Suppressor macrophage treated with lipopolysaccharide for 4 hours (primary cell): ENCODE data around the gene PI16.
A peak's percentile ranks its signal among the peaks of the same experiment; 100 is the strongest.
"Not testable (repeated sequence)": the region's sequence is repeated elsewhere in the genome, so short reads cannot be mapped to it uniquely, and the experiment has no call there.

Experiments
- DNase-seq: peaks from one replicate; pipeline ENCODE4 v3.0.0-alpha.2; 2020

The PI16 gene

DNA sequence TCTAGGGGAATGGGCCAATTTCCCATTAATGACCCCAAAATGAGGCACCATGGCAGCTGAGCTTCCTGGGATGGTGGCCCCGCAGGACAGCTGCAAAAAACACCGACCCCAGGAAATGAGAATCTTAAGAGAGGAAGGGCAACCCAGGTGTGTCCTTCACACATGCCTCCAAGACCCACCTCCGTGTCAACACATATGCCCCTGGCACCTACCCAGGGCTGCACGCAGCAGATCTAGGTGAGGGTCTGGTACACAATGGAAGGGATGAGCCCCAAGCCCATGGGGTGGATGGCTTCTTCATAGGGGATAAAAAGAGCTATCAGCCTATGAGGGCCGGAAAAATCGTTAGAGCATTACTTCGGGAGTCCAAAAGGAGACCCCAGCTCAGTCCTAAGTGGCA lies 22.0 kb downstream of the PI16 start:
- DNase-seq = no peak

DNA sequence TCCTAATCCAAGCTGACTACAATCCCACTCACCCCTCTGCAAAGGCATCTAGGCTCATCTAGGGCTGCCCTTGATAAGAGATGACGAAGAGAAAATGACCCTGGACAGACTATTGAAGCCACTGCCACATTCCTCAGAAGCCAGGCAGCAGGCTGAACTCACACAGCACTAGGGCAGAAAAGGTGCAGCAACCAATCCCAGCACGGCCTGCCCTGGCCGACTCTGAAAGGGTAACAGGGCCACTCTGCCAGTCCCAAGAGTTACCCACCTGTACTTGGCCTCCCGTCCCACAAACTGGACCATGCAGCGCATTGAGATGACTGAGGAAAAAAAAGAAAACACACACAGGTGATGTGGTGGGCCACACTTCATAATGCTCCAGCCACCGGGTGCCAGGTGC lies 22.4 kb downstream of the PI16 start:
- no peak for DNase-seq

DNA sequence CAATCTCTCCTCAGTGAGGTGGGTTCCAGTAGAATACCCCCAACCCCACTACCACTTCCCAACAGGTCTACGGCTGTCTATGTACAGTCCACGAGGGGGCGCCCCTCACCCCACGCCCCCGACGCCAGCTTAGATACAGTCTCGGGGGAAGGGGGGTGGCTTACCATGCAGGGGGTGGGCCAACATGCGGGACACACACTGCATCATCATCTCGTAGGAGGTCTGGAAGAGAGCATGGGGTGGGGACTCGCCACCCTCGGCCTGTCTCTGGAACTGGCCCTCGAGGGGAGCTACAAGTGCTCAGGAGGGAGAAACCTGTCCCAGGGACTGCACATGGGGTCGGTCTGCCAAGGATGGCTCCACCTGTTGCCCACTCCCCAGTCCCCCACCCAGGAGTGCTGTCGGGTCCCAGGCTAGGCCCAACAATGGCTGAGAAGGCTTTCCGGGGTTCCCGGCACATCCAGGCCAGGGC lies 23.0 kb downstream of the PI16 start:
- DNase-seq = no peak

DNA sequence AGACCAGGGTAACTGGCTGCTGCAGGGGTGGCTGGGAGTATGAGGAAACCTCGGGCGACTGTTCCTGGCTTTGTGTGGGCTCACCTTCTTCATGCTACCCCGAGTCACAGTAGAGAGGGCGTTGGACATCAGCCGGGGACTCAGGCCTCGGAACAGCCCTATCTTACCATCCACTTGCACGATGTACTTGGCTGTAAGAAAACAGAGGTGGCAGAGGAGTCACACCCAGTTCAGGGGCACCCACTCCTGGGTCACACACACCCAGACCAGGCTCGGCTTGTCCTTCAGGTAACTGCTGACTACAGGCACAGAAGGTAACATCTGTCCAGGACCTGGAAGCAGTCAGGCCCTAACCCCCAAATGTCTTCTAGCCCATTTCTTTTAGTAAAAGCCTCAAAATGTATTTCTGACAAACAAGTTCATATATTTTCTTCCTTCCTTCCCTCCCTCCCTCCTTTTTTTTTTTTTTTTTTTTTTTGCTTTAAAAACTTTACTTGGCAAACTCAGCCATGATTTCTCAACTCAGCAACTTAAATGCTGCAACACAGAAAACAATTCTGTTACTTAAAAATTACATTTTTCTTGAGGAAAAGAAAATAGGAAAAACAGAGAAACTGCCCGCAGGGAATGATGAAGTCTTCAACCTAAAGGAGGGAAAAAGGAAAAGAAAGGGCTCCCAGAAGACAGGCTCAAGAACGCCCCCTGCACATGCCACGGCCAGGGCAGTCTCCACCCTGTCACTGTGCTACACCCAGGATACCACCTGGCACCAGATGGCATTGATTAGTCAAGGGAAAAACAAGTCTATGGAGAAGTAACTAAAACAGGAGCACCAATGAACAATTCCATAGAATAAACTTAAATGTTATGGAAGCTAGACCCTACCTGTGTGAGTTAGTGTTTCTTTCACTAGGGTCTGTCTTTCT lies 24.1 kb downstream of the PI16 start:
- DNase-seq = no peak

DNA sequence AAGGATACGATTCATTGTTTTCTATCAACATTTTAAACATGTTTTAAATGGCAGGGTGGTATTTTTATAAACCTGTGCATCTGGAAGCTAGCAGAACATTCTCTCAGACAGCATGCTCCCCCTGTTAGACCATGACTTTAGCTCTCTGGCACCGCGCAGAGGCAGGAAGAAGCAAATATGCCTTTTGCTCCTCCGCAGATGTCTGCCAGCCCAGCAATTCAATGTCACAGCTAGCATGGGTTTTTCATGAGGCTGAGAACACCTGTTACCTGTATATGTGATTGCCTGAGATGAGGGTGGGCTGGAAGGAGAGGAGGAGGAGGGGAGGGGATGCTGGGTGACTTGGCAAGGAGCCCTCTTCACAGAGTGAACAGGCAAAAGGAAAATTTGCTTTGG lies 24.8 kb downstream of the PI16 start:
- no peak for DNase-seq

DNA sequence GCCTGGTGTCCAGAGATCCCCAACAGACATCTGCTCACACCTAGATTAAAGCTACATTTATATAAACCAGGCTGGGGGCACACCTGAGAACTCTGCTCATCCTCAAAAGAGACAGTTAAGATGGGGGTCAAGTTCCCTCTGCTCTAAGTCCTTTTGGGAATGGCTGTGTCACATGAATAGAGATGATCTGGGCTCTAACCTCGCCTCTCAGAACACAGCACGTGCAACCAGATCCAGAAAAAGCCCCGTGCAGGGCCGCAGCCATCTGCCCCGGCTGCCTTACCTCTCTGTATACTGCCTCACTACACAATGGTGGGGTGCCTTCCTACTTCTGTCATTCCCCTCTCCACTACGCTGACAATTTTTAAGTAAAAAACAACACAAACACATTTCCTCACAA lies 25.6 kb downstream of the PI16 start:
- DNase-seq = no peak

DNA sequence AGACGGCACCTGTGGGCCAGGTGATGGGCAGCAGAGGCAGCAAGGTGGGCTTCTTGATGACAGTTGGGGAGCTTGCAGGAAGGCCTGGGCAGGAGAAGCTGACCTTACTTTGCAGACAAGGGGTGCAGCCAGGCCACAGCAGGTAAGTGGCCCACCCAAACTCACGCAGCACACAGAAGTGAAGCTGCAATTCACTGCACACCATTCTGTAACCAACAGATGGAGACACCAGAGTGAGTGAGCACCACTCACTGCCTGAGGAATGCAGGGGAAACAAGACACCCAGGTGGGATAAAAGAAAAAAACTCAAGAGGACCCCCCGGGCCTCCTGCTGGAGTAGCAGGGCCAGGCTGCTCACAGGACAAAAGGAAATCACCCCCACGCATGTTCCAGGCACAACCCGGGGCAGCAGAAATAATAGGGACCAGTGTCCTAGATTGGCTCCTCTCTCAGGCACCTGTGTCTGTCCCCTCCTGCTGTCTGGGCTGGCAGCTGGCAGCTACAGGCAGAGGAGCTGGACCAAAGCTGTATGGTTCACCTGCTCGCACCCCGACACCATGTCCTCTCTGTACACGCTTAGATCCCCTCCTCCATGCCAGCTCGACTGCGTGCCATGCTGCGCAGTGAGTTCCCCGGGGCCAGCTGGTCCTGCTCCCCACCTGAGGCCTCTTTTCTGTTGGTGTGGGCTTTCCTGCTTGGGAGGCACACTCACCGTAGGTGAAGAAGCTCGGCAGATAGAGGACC lies 26.5 kb downstream of the PI16 start:
- DNase-seq = no peak

DNA sequence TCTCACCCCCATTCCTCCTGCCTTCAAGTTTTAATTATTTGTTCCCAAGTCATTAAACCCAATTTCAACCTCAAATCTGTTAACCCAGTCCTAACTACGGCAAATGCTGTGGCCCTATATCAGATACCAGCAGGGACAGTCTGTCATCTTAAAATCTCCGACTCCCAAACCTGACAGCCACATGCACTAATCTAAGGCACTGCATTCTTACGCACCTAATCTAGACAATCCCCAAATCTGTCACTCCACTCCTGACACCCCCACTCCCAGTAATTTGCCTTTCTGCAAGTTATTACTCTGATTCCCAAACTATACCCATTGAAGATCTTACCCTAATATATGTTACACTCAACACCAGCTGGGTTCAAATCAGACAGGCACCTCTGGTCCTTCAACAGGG lies 29.0 kb downstream of the PI16 start:
- DNase-seq = no peak

DNA sequence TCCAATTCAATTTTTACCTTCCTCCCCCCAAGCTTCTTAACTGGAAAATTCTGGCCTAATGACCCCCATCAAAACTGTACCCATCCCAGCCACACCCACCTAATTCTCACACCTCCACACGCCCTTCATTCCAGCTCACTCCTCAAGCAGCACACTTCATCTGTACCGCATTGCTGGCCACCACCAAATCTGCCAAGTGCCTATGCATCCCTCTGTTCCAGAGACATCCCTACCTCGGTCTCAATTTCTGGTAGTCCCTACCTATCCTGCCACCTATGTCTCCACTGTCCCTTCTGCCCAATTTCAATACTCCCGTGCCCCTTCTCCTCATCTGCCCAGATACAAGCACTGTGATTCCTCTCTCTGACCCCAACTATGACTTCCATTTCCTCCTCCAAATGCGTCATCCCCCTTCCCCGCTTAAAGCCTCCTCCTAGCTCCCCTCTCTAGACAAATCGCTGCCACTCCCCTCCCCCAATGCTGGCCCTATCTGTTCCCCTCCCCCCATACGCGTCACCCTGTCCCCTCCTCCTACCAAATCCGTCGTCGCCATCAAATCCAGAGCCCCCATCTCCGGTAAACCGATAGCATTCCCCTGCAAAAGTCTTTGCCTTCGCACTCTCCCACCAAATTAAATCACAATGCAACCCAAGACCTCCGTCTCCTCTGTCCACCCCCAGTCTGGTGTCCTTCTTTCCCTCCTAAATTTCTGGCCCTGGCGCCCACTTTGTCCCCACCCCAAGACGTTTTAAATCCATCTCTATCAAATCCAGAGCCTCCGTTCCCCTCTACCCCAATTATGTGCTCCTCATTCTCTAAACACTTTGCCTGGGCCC lies 30.3 kb downstream of the PI16 start:
- peak; percentile 90 for DNase-seq

DNA sequence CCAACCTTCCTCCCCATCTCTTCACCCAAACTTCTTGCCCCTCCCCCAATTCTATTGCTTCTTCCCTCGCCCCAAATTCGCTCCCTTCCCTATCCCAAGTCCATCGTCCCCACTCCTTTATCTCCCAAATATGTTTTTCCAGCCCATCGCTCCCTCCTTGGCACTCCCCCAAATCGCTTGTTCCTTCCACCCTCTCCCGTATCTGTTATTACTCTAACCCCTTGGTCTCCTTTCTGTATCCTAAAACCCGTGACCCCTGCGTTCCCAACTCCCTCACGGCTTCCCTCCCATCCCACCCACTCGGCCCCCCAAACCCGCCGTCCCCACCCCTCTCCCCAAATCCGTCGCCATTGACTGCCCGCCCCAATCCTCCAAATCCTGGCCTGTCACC lies 30.9 kb downstream of the PI16 start:
- DNase-seq = no peak

DNA sequence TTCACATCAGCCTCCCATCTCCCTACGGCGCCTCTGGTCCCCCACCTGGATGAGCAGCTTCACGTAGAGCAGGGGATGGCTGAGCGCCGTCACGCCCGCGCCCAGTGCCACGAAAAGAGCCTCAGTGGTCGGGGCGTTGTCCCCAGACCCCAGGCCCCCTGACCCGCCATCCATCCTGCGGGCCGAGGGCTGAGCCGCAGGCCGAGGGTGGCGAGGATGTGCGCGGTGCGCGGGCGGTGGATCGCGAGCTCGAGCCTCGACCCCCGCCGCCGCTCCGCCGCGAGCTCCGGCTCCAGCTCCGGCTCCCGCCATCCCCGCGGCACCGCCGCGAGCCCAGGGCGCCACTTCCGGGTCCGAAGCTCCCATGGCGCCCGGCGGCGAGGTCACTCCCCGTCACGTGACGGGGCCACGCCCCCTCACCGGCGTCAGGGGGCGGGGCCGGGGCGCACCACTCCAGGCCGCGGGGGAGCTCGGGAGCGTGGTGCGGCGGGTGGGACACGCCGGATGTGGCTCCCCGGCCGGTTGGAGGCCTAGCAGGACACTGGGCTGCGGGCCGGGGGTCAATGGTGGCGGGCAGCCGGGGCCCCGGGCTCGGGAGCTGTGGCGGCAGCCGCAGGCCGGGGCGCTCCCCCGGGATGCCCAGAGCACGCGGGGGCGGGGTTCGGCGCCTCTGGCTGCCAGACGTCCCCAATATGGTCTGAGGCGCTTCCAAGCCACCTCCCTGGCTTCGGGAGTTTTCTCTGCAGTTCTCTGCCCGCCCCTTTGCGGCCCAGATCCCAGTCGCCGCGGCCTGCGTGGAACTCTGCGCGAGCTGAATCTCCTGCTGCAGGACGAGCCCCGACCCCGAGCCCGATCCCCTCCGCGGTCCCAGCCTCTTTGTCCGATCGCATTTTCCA lies 31.5 kb downstream of the PI16 start, which contains the start of gene MTCH1:
Gene MTCH1, minus strand, starts transcription at position 389 of the 896 bp plus-strand sequence. Its CDS starts 23 bp downstream, at position 366.
- peak; percentile 97 for DNase-seq

DNA sequence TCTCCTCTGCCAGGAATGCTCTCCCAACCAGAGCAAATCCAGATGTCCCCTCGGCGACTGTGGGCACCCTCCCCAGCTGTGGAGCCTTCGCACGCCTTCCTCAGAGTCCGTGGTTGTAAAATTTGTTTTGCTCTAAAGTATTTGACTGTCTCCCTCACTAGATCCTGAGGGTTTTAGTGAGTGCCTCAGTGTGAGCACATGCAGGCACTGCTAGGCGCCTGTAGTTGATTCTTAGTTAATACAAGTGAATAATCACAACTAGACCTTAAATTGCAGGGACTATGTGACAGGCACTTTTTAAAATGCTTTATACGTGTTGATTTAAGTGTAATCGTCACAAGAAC lies 32.1 kb downstream of the PI16 start:
- no peak for DNase-seq

DNA sequence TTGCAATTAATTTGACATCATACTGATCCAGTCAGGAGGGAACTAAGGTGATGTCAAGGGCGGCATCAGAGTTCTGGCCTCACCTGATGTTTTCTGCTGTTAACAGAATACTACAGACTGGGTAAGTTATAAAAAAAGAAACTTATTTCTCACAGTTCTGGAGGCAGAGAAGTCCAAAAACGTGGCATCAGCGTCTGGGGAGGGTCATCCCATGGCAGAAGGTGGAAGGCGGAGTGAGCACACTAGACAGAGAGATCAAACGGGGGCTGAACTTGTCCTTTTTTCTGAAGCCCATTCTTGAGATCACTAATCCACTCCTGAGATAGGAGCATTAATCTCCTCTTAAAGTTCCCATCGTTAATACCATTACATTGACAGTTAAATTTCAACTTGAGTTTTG lies 34.7 kb downstream of the PI16 start:
- no peak for DNase-seq

DNA sequence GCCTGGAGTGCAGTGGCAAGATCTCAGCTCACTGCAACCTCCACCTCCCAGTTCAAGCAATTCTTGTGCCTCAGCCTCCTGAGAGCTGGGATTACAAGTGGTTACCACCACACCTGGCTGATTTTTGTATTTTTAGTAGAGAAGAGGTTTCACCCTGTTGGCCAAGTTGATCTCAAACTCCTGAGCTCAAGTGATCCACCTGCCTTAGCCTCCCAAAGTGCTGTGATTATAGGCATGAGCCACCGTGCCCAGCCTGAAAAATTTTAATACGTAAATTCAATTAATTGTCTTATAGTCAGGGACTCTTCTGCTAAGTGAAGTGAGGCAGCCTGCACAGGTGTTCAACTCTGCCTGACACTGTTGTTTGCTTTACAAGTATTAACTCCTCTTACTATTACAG lies 35.9 kb downstream of the PI16 start:
- DNase-seq = not testable (repeated sequence)

DNA sequence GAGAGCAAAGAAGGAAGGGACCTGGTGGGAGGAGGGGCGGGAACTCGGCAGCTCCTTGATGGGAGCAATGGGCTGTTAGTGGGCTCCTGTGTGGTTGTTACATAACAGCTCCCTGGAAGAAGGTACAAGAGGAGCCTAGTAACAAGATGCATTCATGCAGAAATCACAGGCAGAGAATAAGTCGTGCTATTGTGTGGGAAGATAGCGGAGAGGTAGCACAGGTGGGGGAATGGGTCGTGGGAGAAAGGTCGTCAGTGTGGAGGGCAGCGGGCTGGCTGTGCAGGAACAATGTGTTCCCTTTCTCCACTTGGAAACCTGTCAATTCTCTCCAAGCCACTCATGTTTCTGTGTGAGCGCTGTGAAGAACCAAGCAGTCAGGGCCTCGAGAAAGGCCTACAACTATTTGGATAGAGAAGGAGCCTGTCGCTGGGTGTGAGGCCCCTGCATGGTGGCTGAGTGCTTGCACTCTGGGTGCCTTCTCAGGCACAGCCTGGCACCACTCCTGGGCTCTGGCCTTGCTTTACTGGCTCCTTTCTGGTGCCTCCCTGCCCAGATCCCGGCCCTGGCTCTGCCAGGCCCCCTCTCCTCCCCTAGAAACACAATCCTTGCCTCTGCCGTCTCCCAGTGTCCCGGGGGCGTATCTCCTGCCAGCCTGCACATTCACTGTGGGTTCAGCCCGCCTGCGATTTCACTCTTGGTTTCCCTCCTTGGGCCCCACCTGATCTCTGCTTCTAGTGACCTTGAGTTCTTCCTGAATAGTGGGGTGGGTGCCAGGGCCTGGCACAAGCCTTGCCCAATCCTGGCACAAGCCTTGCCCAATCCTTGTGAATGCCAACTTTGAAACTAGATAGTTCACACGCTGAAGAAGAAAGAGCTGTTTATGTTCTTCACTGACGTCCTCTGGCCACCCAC lies 43.5 kb downstream of the PI16 start:
- no peak for DNase-seq

DNA sequence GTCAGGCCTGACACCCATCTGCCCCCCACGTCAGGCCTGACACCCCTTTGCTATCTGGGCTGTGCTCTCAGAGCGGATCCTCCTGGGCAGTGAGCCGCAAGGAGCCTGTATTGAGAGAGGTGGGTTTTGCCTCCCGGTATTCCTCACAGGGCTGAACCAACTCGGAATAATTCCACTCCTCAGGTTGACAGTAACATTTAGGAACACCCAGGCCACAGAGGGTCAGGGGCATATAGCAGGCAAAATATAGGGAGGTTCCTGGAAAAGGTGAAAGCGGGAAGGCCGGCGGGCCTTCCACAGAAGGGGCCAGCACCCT lies 44.1 kb downstream of the PI16 start:
- no peak for DNase-seq

DNA sequence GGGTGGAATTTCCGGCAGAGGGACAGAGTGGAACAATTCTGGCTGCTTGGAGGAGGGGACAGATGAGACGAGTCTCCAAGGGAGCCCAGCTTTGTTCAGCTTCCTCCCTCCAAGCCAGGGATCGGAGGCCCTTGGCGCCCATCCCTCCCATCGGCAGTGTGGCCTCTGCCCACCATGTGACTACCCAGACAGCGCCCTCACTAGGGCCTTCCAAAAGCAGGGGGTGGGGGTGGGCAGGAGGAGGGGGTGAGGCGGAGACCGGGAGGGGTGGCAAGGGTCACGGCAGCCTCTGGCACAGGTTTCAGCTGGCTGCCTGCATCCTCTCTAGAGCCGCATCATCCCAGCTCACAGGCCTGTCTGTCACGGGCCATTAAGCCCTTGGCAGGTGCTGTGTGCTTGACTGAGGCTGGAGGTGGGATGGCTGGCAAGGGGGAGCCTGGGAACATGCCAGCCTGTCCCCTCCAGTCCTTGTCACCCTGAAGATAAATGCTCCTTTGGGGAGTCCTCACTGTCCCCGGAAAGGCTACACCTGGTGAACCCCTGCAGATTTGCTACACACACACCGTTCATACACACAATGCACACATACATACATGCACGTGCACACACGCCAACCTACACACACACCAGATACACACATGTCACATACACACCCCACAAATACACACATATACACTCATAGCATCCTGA lies 44.7 kb downstream of the PI16 start:
- no peak for DNase-seq

DNA sequence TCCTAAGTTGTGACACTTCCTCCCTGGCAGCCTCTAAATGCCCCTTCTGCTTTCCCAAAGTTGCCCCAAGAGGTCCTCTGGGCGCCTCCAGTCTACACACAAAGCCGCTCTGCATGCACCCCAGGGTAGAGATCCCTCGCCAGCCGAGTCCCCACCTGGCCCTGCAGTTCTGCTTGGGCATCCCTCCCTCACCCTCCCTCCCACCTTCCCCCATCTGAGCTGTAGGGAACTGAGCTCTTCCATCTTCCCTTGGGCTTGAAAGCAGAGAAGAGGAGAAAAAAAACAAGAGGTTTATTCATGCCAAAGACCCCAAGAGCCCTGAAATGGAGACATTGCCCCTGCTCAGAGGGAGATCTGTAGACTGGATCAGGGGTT lies 45.2 kb downstream of the PI16 start:
- DNase-seq = no peak

DNA sequence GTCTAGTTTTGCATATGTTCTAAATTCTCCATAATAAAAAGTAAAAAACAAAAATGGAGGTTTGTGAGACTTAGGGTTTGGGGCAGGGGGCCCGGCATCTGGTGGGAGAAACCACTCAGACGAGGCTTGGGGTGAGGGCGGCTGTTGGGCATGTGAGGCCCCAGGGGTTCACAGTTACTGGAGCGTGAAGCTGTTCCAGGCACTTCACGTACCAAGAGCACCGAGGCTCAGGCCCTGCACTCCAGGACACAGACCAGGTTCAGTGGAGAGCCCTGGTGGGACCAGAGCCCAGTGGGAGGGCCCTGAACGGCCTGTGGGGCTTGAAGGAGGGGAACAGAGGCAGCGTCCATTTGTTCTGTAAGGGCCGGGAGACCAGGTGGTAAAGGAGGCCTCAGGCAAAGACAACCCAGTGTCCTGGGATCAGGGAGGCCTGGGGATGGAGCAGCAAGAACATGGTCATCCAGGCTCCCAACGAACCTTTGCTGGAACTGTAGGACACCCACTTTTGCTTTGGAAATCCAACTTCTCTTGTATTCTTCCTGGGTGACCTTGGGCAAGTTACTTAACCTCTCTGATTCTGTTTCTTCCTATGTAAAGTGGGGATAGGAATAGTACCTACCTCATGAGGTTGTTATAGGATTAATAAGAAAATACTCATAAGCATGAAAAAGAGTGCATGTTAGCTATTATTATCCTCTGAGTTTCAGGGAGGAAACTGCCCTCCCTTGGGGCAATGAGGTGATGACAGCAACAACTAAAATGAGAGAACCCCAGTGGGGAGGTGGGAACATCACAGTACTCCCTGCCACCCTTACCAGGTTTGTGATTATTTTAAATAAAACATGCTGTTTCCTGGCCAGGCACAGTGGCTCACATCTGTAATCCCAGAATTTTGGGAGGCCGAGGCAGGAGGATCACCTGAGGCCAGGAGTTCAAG lies 49.8 kb downstream of the PI16 start:
- DNase-seq = no peak
